GM21381 (cell line): ENCODE measurements around the gene EIF2S3B.
"Not testable (repeated sequence)": the region's sequence is repeated elsewhere in the genome, so short reads cannot be mapped to it uniquely, and the experiment has no call there.

Experiments
- ATAC-seq: cut with Tn5 transposase; IDR thresholded peaks from one replicate; pipeline ENCODE4 v1.9.1; 2021; ENCODE audit warnings: mild to moderate bottlenecking, moderate library complexity; ENCODE audit not compliant: unreplicated experiment

Gene EIF2S3B

GRCh38 chr12:10505620-10506019 is at the start of gene EIF2S3B:
Gene EIF2S3B, plus strand, starts transcription at chr12:10505890. Its CDS starts 13 bp downstream, at chr12:10505903.
- no peak for ATAC-seq

- ATAC-seq = no peak
Measured at GRCh38 chr12:10456856-10457255, 48.8 kb upstream of the EIF2S3B start.

GRCh38 chr12:10457760-10458159 is 47.9 kb upstream of the EIF2S3B start:
- no peak for ATAC-seq

- no peak for ATAC-seq
Measured at GRCh38 chr12:10466311-10466710, 39.4 kb upstream of the EIF2S3B start.

- ATAC-seq = no peak
Measured at GRCh38 chr12:10469701-10470100, 36.0 kb upstream of the EIF2S3B start.

GRCh38 chr12:10472808-10473207 is 32.9 kb upstream of the EIF2S3B start:
- not testable (repeated sequence) for ATAC-seq

- ATAC-seq = not testable (repeated sequence)
Measured at GRCh38 chr12:10481901-10482300, 23.8 kb upstream of the EIF2S3B start.

- ATAC-seq = not testable (repeated sequence)
Measured at GRCh38 chr12:10487328-10487727, 18.4 kb upstream of the EIF2S3B start.

- ATAC-seq = no peak
Measured at GRCh38 chr12:10491766-10492165, 13.9 kb upstream of the EIF2S3B start.

GRCh38 chr12:10497602-10498001 is 8.1 kb upstream of the EIF2S3B start:
- no peak for ATAC-seq

- no peak for ATAC-seq
Measured at GRCh38 chr12:10498042-10498441, 7.6 kb upstream of the EIF2S3B start.

GRCh38 chr12:10501030-10501429 is 4.7 kb upstream of the EIF2S3B start:
- no peak for ATAC-seq

- ATAC-seq = no peak
Measured at GRCh38 chr12:10503460-10503859, 2.2 kb upstream of the EIF2S3B start.

- ATAC-seq = no peak
Measured at GRCh38 chr12:10511756-10512355, 6.2 kb downstream of the EIF2S3B start.

GRCh38 chr12:10512798-10513197 is 7.1 kb downstream of the EIF2S3B start:
- no peak for ATAC-seq

- ATAC-seq = no peak
Measured at GRCh38 chr12:10521555-10521954, 15.9 kb downstream of the EIF2S3B start.

GRCh38 chr12:10528174-10528953 is 22.7 kb downstream of the EIF2S3B start:
- no peak for ATAC-seq

GRCh38 chr12:10529603-10530002 is 23.9 kb downstream of the EIF2S3B start:
- ATAC-seq = no peak

GRCh38 chr12:10537721-10538120 is 32.0 kb downstream of the EIF2S3B start:
- ATAC-seq = no peak

- peak; percentile 95 for ATAC-seq
Measured at GRCh38 chr12:10540776-10541205, 35.1 kb downstream of the EIF2S3B start.

GRCh38 chr12:10543499-10543898 is 37.8 kb downstream of the EIF2S3B start:
- ATAC-seq = no peak

GRCh38 chr12:10551375-10551774 is 45.7 kb downstream of the EIF2S3B start:
- no peak for ATAC-seq
